ENCODE measurements around the gene DOC2A. TPM values are rescaled to one million over a fixed set of nuclear protein-coding genes. Genes with fewer than 3 reads are reported as not detected.
A peak's percentile ranks its signal among the peaks of the same experiment; 100 is the strongest.

Gene DOC2A
- total and polyA plus RNA-seq, 9 of the 15 experiments (the other 6 are each of a cell fraction or from before 2014, with no cell fraction given): 0.03 to 0.38 (median 0.28) TPM; not detected in 1

DNA sequence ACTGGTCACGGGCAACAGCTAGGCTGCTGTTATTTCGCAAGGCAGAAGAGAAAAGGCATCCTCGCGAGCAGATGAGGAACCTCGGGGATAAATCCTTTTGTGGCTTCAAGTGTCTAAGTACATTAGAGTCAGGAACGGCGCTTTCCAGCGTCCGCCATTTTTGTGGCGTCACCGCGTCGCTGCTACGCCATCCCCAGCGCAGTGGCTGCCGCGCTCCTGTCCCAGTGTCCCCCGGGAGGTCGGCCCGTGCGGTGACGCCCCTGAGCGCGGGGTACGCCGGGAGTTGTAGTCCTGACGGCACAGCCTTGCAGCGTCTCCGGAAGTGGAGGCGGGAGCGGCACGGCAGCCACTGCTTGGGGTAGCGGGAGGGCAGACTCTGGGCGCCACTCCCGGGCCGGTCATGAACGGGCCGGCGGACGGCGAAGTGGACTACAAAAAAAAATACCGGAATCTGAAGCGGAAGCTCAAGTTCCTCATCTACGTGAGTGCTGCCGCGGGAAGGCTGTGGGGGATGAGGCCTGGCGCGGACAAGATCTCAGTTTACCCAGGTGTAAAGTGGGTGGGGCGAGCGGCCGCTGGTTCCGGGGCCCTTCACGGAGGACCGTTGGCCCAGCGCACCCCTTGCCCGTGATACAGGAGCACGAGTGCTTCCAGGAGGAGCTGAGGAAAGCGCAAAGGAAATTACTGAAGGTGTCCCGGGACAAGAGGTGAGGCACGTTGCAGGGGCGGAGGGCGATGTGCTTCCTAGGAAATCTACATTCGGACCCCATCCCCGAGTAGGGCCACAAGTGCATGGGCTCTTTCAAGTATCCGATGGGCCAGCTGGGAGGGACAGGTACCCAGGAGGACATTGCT, 14.7 kb downstream of the DOC2A start, which contains the start of gene INO80E (continued):
- TF ChIP-seq ZNF239 (CRISPR knock-in tag; IDR thresholded peaks at IDR 0.05) (no peak), GTF2F1 (IDR thresholded peaks at IDR 0.05; ENCODE audit: low read depth, low read length) (peak; percentile 53), ARID2 (IDR thresholded peaks at IDR 0.05) (no peak), RBM39 (optimal IDR thresholded peaks at IDR 0.05; ENCODE audit: low read depth, low read length) (no peak)
- TF ChIP-seq, protein P1, sequence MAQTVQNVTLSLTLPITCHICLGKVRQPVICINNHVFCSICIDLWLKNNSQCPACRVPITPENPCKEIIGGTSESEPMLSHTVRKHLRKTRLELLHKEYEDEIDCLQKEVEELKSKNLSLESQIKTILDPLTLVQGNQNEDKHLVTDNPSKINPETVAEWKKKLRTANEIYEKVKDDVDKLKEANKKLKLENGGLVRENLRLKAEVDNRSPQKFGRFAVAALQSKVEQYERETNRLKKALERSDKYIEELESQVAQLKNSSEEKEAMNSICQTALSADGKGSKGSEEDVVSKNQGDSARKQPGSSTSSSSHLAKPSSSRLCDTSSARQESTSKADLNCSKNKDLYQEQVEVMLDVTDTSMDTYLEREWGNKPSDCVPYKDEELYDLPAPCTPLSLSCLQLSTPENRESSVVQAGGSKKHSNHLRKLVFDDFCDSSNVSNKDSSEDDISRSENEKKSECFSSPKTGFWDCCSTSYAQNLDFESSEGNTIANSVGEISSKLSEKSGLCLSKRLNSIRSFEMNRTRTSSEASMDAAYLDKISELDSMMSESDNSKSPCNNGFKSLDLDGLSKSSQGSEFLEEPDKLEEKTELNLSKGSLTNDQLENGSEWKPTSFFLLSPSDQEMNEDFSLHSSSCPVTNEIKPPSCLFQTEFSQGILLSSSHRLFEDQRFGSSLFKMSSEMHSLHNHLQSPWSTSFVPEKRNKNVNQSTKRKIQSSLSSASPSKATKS (CRISPR knock-in tag; IDR thresholded peaks at IDR 0.05): no peak
- TF ChIP-seq, protein P2, sequence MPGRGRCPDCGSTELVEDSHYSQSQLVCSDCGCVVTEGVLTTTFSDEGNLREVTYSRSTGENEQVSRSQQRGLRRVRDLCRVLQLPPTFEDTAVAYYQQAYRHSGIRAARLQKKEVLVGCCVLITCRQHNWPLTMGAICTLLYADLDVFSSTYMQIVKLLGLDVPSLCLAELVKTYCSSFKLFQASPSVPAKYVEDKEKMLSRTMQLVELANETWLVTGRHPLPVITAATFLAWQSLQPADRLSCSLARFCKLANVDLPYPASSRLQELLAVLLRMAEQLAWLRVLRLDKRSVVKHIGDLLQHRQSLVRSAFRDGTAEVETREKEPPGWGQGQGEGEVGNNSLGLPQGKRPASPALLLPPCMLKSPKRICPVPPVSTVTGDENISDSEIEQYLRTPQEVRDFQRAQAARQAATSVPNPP (IDR thresholded peaks at IDR 0.05; ENCODE audit: borderline replicate concordance, insufficient read depth, insufficient read length): no peak
